Stromal cell of bone marrow (primary cell): ENCODE results near the gene SMARCB1.

Source experiments
- DNase-seq: peaks from one replicate; pipeline ENCODE4 v3.0.0-alpha.2; 2012; ENCODE audit warnings: low read depth

Gene SMARCB1

DNA sequence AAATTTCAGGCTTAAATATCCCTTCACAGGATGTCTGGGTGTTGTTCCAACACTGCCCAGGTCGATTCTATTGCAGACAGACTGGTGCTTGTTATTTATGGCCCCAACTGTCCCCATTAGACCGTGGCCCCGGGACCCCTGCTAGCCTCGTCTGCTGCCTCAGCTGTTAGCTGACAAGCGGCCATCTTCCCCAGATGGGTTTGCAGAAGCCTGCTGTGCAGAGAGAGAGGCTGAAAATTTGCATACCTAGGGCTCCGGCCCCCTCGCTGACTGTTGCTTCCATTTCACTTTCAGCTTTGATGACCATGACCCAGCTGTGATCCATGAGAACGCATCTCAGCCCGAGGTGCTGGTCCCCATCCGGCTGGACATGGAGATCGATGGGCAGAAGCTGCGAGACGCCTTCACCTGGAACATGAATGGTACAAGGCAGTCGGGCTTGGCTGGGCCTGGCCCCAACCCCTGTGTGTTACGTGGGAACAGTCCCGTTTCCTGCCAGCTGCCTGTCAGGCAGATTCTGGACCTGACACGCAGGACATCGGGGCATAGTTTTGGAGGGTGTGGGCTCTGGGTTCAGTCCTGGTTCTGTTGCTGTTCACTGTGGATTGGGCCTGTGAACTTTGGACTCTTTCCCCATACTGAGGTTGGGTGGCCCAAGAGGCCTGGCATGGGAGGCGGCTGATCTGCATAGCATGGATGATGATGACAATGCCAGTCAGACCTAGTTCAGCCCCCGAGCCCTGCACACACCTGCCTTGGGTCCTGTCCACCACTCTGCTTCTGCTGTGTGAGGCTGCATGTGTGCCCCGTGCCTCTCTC lies 16.4 kb downstream of the SMARCB1 start:
- no peak for DNase-seq

DNA sequence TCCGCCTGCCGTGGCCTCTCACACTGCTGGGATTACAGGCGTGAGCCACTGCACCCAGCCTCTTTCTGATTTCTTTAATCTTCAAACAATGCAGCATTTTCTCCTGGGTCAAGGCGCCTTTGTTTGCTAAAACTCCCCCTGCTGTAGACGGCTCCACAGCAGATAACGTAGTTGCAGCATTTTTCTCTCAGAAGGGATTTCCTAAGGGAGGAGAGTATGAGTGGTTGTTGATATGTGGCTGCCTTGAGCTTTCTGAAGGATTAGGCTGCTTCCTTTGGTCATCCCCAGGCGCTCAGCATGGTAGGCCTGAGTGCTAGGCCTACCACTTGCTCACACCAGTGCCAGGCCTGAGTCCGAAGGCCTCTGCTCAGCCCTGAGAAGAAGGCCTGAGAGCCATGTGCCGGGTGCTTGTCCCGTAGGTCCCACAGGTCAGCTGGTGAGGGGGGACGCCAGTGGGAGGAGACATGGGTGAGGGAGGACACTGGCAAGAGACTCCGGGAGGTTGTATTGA lies 18.1 kb downstream of the SMARCB1 start:
- no peak for DNase-seq

DNA sequence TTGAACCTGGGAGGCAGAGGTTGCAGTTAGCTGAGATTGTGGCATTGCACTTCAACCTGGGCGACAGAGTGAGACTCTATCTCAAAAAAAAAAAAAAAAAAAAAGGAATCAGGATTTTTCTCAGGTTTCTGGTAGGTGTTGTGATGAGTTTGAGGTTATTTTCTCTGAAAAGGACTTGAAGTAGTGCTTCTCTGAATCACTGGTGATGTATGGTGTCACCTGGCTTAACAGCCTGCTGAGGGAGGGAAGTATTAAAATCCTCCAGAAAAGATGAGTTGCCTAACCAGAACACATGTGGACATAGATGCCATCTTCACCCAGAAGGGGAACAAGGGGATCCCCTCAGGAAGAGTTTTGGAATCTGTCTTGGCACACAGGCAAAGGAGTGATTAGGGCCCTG lies 20.1 kb downstream of the SMARCB1 start:
- DNase-seq: no peak

DNA sequence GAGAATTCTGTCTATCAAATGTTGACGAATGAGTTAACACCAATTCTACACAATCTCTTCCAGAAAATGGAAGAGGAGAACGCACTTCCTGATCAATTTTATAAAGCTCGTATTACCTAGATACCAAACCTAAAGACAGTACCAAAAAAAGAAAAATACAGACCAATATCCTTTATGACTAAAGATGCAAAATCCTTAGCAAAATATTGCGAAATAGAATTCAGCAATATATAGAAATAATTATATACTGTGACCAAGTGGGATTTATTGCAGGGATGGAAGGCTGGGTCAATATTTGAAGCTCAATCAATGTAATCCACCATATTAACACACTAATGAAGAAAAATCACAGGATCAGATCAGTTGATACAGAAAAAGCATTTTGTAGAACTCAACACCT lies 25.6 kb downstream of the SMARCB1 start:
- DNase-seq: no peak

DNA sequence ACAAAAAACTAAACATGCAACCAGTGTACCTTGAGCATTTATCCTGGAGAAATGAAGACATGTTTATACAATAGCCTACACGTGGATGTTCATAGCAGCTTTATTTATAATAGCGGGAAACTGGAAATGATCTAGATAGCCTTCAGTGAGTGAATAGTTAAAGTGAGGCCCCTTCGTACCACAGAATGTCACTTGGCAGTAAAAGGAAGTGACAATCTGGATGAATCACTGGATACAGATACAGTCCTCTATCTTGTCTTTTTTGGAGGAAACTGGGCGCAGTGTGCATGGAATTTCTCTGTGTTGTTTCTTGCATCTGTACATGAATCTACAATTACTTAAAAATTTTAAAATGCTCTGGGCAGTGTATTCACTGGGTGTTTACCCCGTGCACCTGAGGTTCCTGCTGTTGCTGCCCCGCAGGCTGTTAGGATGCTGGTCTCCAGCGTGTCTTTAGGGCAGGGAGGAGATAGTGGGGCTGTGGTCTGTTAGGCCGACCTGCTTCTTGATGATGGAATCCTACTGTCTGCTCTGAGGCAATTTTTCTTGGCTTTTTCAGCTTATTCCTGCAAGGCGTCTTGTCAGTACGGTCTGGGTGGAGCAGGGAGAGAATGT lies 28.9 kb downstream of the SMARCB1 start:
- DNase-seq: no peak

DNA sequence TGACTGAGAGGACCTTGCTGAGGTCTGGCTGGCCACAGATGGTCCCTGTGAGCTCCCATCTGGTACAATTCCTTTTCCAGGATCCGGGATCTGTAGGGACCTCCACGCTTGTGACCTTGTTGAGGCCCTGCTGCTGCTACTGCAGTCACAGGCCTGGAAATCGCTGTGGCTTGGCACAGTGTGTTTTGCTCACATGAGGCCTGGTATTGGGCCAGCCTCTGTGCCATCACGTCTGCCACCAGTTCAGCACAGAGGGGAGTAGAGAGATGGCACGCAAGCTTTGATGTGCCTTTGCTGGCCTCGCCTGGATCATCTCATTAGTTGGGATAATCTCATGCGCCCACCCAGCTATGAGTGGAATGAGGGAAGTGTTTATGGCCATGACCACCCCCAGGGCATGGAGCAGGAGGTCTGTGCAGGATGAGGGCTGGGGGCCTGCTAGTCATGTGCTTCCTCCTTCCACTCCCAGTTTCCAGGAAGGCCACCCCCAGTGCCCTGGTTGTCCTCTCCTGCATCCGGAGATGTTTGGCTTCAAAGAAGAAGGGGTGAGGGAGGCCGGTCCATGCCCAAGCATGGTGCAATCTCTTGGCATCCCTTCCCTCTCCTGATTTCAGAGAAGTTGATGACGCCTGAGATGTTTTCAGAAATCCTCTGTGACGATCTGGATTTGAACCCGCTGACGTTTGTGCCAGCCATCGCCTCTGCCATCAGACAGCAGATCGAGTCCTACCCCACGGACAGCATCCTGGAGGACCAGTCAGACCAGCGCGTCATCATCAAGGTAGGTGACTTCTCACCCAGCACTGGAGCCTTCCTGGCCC lies 29.6 kb downstream of the SMARCB1 start:
- no peak for DNase-seq

DNA sequence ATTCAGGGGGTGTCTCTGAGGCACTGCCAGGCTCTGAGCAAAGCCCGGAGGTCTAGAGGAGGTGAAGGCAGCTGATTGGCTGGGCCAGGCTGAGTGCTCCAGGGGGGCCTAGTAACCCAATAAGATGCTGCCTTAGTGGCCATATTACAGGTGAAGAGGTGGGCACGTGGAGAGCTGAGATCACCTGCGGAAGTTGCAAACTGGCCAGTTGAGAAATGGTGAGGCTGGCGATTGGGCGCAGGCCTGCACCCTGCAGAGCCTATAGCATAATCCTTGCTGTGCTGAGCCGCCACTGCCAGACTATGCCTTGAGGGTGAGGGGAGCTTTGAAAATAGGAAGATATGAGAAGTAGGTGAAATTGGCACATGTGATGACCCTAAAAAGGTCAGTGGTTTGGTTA lies 30.4 kb downstream of the SMARCB1 start:
- DNase-seq: no peak

DNA sequence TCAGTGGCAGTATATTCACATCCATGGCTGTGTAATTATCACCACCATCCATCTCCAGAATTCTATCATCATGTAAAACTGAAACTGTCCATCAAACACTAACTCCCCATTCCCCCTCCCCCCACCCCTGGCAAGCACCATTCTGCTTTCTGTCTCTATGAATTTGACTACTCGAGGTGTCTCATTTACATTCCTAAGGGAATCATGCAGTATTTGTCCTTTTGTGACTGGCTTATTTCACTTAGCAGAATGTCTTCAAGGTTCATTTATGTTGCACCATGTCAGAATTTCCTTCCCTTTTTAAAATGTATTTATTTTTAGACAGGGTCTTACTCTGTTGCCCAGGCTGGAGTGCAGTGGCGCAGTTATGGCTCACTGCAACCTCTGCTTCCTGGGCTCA lies 31.8 kb downstream of the SMARCB1 start:
- no peak for DNase-seq

DNA sequence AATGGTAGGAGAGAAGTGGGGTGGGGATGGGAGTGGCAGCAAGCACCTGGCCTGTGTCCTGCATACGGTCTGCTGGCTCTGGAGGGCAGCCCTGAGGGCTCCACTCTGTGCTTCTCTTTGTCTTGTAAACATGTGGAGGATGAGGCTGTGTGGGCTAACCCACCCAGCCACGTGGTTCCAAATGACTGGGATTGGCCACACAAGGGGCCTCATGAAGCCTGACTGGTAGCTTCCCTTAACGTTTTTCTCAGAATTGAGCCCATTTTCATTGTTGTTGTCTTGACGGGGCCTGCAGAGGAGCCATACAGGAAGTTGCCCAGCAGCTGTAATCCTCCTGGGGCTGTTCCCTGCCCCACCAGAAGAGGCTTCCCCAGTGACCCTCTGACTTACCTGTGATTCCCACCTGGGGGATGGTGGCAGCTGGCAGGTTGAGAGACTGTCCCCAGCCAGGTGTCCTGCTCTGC lies 34.0 kb downstream of the SMARCB1 start:
- no peak for DNase-seq

DNA sequence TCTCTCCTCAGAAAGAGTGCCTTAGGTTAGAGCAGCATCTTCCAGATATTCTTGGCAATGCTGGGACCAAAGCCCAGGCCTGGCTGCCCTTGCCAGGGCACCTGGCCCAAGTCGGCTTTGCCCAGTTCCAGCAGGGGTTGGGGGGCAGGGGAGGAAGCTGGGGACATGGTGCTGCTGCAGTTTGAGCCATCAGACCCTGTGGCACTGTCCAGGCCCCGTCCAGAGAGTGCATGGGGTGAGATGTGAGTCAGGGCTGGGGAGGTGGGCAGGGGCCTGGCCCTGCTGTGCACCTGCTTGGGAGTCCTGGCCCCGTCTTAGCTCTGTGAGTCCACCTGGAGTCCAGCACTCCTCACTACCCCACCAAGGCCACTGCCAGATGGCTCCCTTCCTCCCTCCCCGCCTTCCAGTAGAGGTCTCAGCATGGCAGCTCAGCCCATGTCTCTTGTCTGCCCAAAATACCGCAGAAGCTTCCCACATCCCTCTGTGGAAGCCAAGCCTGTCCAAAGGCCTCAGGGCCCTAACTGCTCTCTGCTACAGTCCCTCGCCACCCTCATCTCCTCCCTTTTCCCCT lies 35.4 kb downstream of the SMARCB1 start:
- no peak for DNase-seq

DNA sequence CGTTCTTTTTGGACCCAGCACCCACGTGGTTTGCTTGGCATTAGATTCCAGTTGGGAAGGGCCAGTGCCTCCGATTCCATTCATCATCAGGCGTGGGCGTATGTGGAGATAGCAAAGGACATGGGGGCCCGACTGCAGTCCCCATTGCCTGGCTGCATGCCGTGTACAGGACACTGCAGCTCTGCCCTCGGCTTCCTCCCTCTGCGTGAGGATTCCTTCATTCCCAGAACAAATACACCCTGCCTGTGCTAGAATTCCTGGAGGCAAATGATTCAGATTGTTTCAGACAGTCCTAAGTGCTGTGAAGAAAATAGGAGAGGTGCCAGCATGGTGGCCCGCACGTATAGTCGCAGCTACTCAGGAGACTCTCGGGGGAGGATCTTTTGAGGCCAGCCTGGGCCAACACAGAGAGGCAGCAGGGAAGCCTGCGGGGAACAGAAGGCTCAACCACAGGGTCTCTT lies 36.6 kb downstream of the SMARCB1 start:
- no peak for DNase-seq

DNA sequence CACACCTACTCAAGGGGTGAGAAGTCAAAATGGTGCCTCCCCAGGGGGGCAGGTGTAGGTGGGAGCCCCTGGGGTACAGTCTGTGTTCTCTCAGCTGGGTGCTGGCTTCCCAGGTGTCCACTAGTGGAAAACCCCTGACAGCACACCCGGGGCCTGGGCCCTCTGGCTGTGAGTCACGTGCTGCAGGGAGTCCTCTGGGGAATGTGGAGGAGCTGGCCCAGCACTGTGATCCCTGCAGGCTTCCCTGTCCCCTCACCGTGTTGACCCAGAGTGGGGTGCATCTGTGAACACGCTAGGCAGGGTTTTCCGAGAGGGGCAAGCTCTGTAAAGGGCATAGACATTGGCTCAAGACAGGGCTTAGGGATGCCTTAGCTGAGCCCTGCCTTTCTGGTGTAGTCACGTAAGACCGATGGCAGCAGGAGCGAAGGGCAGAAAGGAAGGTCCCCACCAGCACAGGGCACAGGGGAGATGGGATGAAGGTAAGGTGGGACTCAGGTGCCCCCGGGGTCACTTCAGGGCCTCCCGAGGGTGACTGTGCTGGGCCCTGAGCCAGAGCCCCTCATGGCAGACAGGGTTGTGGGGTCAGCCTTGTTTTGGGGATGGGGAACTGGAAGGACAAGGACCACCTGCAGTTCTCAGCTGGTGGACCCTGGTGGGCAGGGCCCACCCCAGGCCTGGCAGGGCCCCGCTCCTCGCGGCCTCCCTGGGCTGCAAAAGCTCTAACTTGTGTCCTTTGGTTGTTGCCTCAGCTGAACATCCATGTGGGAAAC lies 37.9 kb downstream of the SMARCB1 start:
- DNase-seq: no peak

DNA sequence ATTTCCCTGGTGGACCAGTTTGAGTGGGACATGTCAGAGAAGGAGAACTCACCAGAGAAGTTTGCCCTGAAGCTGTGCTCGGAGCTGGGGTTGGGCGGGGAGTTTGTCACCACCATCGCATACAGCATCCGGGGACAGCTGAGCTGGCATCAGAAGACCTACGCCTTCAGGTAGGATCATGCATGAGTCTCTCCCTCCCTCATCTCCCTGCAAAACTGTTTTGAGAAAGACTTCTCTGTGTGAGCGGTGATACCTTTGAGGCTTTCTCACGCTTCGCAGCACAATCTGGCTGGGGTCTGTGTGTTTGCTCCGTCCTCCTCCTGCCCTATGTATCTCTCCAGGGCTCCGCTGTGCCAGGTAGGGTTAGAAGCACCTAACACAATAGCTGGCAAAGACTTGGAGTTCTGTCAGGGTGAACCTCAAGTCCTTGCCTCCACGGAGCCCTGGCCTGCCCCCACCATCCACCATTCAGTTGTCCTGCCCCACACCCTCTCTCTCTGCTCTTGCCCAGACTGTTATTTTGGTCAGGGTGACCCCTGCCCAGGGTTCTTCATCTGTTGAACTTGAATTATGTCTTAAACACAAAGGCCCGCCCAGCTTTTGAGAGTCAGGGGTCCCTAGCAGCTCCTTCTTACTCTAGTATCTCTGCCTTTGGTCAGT lies 38.6 kb downstream of the SMARCB1 start:
- DNase-seq: no peak

DNA sequence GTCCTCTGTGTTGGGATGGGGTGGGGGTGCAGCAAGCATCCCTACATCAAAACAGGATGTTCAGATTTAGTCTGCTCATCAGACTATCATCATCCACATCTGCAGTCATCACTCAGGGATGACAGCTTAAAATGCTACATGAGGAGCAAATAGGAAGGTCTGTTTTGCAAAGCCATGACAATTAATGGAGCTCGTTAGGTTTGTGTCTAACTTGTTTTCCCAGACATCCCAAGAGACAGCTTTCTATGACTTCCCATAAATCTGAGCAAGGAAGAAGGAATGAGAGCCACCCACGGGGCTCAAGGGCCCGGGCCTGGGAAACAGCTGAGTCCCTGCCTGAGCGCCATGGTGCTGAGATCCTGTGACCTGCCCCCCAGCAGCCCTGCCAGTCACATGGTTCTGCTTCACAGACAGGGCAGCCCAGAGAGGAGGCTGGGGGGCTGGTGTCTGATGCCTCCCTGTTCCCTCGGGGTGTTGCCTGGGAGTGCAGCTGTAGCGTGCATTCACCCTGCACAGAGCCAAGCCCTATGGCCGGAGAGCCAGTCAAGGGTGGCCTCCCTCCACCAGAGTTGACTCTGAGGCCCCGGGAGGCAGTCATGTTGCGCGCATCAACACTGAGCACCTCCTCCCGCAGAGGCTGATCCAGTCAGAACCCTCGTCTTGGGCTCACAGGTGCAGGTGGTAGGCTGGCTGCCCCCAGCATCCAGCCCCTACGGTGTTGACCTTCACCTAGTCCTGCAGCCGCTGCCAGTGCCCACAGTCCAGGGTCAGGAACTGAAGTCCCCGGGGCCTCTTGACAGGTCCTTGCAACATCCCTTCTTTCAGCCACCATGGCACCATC lies 40.0 kb downstream of the SMARCB1 start:
- peak; percentile 75 for DNase-seq

DNA sequence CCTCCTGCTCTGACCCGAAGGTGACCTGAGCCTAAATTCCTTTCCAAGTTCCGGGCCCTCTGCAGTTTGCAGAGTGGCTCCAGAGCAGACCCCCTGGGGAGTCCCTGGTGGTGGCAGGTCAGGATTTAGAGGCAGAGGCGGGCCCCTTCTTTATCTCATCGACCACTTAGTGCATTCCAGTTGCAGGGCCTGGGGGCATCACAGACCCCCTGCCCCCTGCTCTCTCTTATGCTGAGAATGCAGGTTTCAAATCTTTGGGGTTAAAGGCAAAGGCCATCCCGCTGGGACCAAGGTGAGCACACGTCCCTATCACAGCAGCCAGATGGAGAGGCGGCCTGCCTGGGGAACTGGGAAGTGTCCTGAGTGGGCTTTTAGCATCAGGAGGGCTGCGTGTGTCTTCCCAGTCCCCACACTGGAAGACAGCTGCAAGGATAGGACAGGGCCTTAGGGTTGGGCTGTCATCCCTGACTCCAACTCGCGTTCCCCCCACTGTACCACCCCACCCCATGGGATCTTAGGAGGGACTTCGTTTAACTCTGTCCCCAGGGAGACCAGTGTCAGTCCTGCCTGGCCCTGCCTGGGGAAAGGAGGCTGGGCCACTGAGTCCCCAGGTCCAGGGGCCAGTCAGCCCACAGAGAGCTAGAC lies 40.7 kb downstream of the SMARCB1 start:
- DNase-seq: no peak

DNA sequence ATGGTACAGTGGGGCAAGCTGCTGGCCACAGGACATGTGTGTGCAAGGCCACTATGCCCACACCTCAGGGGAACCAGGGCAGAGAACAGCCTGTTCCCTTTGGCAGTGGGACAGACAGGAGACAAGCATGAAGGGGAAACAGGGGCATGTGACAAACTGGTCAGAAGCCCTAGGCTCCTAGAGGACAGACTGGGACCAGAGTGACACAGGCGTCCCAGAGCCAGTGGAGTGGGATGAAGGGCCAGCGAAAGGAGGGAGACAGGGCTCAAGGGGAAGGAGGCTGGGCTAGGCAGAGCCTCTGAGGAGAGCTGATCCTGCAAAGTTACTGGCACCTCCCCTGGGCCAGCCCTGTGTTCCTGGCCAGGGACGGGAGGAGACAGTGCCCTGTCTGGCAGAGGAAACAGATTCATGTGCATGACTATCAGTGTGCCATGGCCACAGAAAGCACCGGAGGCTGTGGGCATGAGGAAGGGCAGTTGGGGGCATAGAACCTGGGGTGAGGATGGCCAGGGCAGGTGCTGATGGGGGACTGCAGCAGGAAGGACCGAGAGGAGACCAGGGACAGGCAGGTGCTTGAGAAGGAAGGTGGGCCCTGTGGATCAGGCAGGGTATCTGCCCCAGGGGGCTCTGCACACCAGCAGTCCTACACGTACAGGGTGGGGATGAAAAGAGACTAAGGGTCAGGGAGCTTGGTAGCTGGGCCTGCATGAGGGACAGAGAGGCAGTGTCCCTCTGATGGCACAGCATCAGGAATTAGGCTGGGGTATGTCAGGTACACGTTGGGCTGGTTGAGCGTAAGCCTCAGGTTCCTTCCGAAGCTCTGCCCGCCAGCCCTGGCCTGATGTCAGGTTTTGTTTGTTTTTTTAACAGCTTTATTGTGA lies 42.3 kb downstream of the SMARCB1 start:
- no peak for DNase-seq

DNA sequence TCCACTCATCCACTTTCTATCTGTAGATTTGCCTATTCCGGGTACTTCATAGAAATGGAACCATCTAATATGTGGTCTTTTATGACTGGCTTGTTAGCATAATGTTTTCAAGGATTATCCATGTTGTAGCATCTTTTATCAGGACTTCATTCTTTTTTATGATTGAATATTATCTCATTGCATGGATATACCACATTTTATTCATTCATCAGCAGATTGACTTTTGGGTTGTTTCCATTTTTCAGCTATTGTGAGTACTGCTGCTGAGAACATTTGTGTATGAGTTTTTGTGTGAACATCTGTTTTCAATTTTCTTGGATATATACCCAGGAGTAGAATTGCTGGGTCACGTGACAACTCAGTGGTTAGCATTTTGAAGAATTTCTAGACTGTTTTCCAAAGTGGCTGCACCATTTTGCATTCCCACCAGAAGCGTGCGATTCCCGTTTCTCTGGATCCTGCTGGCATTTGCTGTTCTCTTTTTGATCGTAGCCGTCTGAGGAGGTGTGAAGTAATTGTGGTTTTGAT lies 43.1 kb downstream of the SMARCB1 start:
- DNase-seq: peak; percentile 91

DNA sequence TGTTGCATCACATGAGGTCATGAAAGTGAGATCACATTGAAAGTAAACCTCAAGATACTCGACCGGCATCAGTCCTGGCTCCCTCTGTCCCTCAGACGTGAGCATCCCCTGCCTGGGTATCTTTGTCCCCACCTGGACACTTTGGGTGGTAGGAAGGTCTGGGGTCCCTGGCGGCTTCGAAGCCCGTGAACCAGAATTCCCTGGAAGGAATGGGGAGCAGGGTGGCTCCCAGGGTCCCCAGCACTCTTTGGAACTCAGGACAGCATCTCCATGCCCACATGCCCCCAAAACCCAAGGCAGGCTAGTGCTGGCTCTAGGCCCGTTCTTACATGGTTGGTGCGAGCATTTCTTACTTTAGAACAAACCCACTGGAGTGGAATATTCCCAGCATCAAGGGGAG lies 44.5 kb downstream of the SMARCB1 start:
- DNase-seq: no peak
